ENCODE measurements around the gene MLLT10. TPM values are rescaled to one million over a fixed set of nuclear protein-coding genes. Genes with fewer than 3 reads are reported as not detected.
A peak's percentile ranks its signal among the peaks of the same experiment; 100 is the strongest.

MLLT10 gene
- total RNA-seq, 1 experiment from 2014 or later, result 60.1 TPM

DNA sequence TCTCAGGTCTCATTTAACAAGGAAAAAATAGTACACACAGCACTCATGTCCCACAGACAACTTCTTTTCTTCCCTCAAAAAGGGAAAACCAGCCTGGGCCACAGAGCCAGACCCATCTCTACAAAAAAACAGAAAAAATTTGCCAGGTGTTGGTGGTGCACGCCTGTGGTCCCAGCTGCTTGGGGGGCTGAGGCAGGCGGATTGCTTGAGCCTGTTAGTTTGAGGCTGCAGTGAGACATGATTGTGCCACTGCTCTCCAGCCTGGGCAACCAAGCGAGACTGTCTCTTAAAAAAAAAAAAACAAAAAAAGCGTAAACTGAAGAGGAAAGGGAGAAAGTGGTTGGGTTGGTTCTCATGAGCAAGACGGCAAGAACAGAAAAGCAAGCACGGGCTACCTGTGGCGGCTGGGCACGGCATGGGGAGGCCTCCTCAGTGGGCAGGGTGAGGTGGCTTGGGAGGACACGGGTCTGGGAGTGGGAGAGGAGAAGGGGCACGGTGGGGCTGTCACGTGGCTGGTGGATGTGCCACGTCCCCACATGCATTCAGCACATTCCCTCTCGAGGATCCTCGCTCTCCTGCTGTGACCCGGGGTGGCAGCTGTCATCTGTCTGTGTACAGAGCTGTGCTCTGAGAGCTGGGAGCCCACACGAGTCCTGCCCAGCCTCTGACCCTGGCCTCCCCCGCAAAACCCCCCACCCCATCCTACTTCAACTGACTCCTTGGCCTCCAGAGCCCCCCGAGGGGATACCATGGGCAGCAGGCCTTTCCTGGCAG, 219.7 kb downstream of the MLLT10 start:
- DNase-seq (ENCODE audit: low spot score), result no peak
- CTCF ChIA-PET, result interaction anchor here (1.2 kb wide), 1 partner anchor 21 kb away, joined by 3 read pairs; no protein-coding TSS in a partner anchor
- ATAC-seq, result no peak
- no peaks in the 10 kb centered on the region; the same call in 1 of the 2 replicates for H3K36me3 Mint-ChIP-seq
- H3K9me3 Mint-ChIP-seq, result no peaks in the 10 kb centered on the region
- POLR2A ChIA-PET, result no interaction called here
- H3K27me3 Mint-ChIP-seq (ENCODE audit: low read depth), result no peaks in the 10 kb centered on the region
- peaks cover 85% of the 10 kb centered on the region for H3K4me1 Mint-ChIP-seq
- H3K4me3 Mint-ChIP-seq, result no peak overlapping the region
- H3K27ac Mint-ChIP-seq, result peak overlapping the region; percentile 77
- TF ChIP-seq, protein P1, sequence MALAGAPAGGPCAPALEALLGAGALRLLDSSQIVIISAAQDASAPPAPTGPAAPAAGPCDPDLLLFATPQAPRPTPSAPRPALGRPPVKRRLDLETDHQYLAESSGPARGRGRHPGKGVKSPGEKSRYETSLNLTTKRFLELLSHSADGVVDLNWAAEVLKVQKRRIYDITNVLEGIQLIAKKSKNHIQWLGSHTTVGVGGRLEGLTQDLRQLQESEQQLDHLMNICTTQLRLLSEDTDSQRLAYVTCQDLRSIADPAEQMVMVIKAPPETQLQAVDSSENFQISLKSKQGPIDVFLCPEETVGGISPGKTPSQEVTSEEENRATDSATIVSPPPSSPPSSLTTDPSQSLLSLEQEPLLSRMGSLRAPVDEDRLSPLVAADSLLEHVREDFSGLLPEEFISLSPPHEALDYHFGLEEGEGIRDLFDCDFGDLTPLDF (CRISPR knock-in tag; IDR thresholded peaks at IDR 0.05), result no peak
- no peak for TF ChIP-seq NR1H2 (CRISPR knock-in tag; IDR thresholded peaks at IDR 0.05)
- TF ChIP-seq ETV6 (CRISPR knock-in tag; IDR thresholded peaks at IDR 0.05), result no peak
- TF ChIP-seq, protein P2, sequence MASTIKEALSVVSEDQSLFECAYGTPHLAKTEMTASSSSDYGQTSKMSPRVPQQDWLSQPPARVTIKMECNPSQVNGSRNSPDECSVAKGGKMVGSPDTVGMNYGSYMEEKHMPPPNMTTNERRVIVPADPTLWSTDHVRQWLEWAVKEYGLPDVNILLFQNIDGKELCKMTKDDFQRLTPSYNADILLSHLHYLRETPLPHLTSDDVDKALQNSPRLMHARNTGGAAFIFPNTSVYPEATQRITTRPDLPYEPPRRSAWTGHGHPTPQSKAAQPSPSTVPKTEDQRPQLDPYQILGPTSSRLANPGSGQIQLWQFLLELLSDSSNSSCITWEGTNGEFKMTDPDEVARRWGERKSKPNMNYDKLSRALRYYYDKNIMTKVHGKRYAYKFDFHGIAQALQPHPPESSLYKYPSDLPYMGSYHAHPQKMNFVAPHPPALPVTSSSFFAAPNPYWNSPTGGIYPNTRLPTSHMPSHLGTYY (CRISPR knock-in tag; IDR thresholded peaks at IDR 0.05), result no peak
- TF ChIP-seq, protein P3, sequence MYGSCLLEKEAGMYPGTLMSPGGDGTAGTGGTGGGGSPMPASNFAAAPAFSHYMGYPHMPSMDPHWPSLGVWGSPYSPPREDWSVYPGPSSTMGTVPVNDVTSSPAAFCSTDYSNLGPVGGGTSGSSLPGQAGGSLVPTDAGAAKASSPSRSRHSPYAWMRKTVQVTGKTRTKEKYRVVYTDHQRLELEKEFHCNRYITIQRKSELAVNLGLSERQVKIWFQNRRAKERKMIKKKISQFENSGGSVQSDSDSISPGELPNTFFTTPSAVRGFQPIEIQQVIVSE (CRISPR knock-in tag; IDR thresholded peaks at IDR 0.05; ENCODE audit: borderline replicate concordance), result no peak
- no peak for TF ChIP-seq NFATC4 (CRISPR knock-in tag; IDR thresholded peaks at IDR 0.05)
- no peak for TF ChIP-seq HMGA2 (CRISPR knock-in tag; IDR thresholded peaks at IDR 0.05)
- TF ChIP-seq NR3C1 (CRISPR knock-in tag; conservative IDR thresholded peaks at IDR 0.05; ENCODE audit: low read depth), result no peak
- TF ChIP-seq, protein P4, sequence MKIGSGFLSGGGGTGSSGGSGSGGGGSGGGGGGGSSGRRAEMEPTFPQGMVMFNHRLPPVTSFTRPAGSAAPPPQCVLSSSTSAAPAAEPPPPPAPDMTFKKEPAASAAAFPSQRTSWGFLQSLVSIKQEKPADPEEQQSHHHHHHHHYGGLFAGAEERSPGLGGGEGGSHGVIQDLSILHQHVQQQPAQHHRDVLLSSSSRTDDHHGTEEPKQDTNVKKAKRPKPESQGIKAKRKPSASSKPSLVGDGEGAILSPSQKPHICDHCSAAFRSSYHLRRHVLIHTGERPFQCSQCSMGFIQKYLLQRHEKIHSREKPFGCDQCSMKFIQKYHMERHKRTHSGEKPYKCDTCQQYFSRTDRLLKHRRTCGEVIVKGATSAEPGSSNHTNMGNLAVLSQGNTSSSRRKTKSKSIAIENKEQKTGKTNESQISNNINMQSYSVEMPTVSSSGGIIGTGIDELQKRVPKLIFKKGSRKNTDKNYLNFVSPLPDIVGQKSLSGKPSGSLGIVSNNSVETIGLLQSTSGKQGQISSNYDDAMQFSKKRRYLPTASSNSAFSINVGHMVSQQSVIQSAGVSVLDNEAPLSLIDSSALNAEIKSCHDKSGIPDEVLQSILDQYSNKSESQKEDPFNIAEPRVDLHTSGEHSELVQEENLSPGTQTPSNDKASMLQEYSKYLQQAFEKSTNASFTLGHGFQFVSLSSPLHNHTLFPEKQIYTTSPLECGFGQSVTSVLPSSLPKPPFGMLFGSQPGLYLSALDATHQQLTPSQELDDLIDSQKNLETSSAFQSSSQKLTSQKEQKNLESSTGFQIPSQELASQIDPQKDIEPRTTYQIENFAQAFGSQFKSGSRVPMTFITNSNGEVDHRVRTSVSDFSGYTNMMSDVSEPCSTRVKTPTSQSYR (CRISPR knock-in tag; IDR thresholded peaks at IDR 0.05), result no peak
- no peak for TF ChIP-seq SOX15 (CRISPR knock-in tag; IDR thresholded peaks at IDR 0.05)
- TF ChIP-seq JAZF1 (CRISPR knock-in tag; IDR thresholded peaks at IDR 0.05), result no peak

DNA sequence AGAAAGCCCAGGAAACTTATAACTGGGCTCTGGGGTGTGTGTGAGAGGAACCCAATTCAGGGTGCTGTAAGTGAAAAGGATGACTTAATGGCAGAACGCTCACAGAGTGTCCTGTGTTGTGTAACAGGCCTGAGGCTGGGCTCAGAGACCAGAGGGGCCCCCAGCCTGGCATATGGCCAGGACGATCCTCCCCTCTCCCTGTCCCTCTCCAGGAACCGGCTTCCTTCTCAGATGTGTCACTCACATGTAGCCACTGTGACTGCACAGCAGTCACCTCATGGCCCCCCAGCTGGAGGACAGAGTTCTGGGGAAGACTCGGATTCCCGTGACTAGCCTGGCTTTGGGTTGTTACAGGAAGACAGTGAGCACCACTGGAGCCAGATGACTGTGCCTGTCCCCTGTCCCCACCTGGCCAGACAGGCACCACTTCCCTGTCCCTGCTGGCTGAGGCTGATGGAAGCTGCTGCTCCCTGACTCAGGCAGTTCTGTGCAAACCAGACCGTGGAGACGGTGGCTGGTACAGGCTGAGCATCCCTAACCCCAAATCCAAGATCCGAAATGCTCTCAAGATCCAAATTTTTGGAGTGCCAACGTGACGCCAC, 220.5 kb downstream of the MLLT10 start:
- no peaks in the 10 kb centered on the region for H3K36me3 Mint-ChIP-seq
- DNase-seq (ENCODE audit: low spot score) (no peak), ATAC-seq (no peak)
- H3K4me1 Mint-ChIP-seq, result peaks cover 85% of the 10 kb centered on the region
- H3K9me3 Mint-ChIP-seq, result no peaks in the 10 kb centered on the region
- ChIA-PET CTCF (interaction anchor here (1.2 kb wide), 1 partner anchor 22 kb away, joined by 3 read pairs; no protein-coding TSS in a partner anchor), POLR2A (no interaction called here)
- no peak overlapping the region for H3K4me3 Mint-ChIP-seq
- peak overlapping the region; percentile 79 for H3K27ac Mint-ChIP-seq
- H3K27me3 Mint-ChIP-seq (ENCODE audit: low read depth), result no peaks in the 10 kb centered on the region
- TF ChIP-seq GABPB1 (CRISPR knock-in tag; IDR thresholded peaks at IDR 0.05) (peak; percentile 40; the same call in 1 of the 2 replicates), ATF1 (CRISPR knock-in tag; IDR thresholded peaks at IDR 0.05) (no peak)
- TF ChIP-seq, protein P5, sequence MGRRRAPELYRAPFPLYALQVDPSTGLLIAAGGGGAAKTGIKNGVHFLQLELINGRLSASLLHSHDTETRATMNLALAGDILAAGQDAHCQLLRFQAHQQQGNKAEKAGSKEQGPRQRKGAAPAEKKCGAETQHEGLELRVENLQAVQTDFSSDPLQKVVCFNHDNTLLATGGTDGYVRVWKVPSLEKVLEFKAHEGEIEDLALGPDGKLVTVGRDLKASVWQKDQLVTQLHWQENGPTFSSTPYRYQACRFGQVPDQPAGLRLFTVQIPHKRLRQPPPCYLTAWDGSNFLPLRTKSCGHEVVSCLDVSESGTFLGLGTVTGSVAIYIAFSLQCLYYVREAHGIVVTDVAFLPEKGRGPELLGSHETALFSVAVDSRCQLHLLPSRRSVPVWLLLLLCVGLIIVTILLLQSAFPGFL (CRISPR knock-in tag; IDR thresholded peaks at IDR 0.05; ENCODE audit: borderline replicate concordance), result no peak
- TF ChIP-seq, protein P6, sequence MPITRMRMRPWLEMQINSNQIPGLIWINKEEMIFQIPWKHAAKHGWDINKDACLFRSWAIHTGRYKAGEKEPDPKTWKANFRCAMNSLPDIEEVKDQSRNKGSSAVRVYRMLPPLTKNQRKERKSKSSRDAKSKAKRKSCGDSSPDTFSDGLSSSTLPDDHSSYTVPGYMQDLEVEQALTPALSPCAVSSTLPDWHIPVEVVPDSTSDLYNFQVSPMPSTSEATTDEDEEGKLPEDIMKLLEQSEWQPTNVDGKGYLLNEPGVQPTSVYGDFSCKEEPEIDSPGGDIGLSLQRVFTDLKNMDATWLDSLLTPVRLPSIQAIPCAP (CRISPR knock-in tag; IDR thresholded peaks at IDR 0.05), result no peak
- TF ChIP-seq, protein P7, sequence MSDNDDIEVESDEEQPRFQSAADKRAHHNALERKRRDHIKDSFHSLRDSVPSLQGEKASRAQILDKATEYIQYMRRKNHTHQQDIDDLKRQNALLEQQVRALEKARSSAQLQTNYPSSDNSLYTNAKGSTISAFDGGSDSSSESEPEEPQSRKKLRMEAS (CRISPR knock-in tag; IDR thresholded peaks at IDR 0.05), result no peak
- TF ChIP-seq, protein P8, sequence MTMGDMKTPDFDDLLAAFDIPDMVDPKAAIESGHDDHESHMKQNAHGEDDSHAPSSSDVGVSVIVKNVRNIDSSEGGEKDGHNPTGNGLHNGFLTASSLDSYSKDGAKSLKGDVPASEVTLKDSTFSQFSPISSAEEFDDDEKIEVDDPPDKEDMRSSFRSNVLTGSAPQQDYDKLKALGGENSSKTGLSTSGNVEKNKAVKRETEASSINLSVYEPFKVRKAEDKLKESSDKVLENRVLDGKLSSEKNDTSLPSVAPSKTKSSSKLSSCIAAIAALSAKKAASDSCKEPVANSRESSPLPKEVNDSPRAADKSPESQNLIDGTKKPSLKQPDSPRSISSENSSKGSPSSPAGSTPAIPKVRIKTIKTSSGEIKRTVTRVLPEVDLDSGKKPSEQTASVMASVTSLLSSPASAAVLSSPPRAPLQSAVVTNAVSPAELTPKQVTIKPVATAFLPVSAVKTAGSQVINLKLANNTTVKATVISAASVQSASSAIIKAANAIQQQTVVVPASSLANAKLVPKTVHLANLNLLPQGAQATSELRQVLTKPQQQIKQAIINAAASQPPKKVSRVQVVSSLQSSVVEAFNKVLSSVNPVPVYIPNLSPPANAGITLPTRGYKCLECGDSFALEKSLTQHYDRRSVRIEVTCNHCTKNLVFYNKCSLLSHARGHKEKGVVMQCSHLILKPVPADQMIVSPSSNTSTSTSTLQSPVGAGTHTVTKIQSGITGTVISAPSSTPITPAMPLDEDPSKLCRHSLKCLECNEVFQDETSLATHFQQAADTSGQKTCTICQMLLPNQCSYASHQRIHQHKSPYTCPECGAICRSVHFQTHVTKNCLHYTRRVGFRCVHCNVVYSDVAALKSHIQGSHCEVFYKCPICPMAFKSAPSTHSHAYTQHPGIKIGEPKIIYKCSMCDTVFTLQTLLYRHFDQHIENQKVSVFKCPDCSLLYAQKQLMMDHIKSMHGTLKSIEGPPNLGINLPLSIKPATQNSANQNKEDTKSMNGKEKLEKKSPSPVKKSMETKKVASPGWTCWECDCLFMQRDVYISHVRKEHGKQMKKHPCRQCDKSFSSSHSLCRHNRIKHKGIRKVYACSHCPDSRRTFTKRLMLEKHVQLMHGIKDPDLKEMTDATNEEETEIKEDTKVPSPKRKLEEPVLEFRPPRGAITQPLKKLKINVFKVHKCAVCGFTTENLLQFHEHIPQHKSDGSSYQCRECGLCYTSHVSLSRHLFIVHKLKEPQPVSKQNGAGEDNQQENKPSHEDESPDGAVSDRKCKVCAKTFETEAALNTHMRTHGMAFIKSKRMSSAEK (CRISPR knock-in tag; IDR thresholded peaks at IDR 0.05; ENCODE audit: borderline replicate concordance), result no peak

Data from WTC11 (cell line).